Vagina (tissue), 2 donors: ENCODE measurements around the gene PTPRG.

Experiments used
- POLR2A ChIP-seq, 2 donors: fragments of 450-650 bp; IDR thresholded peaks; one replicate each; pipeline ENCODE4 v1.6.1; 2017; ENCODE audit warnings: antibody characterized with exemption in 2 of 2, mild to moderate bottlenecking in 2 of 2, moderate library complexity in 2 of 2
- TF ChIP-seq, protein P1 (sequence below), 3 experiments: fragments of 450-650 bp in 2 of 3; fragments of 200-600 bp in 1 of 3; sonication (generic) in 1 of 3; IDR thresholded peaks; one replicate each; pipeline ENCODE4 v1.5.1; 2017 to 2019; ENCODE audit warnings: antibody characterized with exemption in 3 of 3, mild to moderate bottlenecking in 2 of 3, moderate library complexity in 2 of 3

DNA sequence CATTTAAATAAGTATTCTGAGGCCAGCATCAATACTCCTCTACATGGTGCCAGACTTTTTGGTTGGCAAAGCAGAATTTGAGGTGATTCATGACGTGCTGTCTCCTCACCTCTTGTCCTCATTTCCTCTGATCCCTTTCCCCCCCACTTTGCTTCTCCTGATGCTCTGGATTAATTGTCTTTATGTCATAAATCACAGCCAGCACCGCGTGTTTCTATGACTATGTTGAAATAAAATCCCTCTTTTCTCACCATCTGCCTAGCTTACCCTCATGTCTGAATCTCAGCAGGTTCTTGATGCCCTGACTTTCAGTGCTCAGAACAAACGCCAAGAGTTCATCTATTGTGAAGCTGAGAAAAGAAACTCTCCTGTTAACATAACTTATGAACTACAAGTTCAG is 19.7 kb upstream of the PTPRG start:
- TF ChIP-seq, protein P1, sequence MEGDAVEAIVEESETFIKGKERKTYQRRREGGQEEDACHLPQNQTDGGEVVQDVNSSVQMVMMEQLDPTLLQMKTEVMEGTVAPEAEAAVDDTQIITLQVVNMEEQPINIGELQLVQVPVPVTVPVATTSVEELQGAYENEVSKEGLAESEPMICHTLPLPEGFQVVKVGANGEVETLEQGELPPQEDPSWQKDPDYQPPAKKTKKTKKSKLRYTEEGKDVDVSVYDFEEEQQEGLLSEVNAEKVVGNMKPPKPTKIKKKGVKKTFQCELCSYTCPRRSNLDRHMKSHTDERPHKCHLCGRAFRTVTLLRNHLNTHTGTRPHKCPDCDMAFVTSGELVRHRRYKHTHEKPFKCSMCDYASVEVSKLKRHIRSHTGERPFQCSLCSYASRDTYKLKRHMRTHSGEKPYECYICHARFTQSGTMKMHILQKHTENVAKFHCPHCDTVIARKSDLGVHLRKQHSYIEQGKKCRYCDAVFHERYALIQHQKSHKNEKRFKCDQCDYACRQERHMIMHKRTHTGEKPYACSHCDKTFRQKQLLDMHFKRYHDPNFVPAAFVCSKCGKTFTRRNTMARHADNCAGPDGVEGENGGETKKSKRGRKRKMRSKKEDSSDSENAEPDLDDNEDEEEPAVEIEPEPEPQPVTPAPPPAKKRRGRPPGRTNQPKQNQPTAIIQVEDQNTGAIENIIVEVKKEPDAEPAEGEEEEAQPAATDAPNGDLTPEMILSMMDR (IDR thresholded peaks at IDR 0.05), result no peak
- no peak for TF ChIP-seq POLR2A (IDR thresholded peaks at IDR 0.05)
